HG03064 (cell line): ENCODE data around the gene CHM.
"Not testable (repeated sequence)": the region's sequence is repeated elsewhere in the genome, so short reads cannot be mapped to it uniquely, and the experiment has no call there.

Experiments
- ATAC-seq: cut with Tn5 transposase; IDR thresholded peaks from one replicate; pipeline ENCODE4 v1.9.1; 2021; ENCODE audit warnings: low read depth; ENCODE audit not compliant: unreplicated experiment

CHM gene

DNA sequence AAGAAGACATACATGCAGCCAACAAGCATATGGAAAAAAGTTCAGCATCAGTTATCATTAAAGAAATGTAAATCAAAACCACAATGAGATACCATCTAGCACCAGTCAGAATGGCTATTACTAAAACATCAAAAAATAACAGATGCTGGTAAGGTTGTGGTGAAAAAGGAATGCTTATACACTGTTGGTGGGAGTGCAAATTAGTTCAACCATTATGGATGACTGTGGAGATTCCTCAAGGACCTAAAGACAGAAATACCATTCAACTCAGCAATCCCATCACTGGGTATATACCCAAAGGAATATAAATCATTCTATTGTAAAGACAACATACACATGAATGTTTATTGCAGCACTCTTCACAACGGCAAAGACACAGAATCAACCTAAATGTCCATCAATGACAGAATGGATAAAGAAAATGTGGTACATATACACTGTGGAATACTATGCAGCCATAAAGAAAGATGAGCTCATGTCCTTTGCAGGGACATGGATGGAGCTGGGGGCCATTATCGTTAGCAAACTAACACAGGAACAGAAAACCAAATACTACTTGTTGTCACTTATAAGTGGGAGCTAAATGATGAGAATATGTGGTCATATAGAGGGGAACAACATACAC is 130.6 kb downstream of the CHM start:
- not testable (repeated sequence) for ATAC-seq

- ATAC-seq, result no peak
Measured at GRCh38 chrX:85914431-85914830, 132.9 kb downstream of the CHM start.

DNA sequence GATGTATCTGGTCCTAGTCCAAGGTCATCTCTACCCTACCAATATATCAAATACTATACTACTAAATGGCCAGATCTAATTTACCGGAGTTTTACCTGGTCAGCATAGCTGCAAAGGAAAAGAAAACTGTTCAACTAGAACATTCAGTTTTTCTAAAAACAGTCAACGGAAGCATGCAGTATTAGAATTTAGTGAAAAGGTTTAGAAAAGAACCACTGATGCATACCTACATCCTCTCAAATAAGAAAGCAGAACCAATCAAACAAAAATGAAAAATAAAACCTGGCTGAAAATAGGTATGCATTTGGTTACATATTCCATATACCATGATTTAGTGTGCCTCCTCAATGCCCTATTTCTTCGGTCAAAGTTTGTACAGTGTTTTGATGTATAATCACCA is 140.0 kb downstream of the CHM start:
- ATAC-seq, result no peak

DNA sequence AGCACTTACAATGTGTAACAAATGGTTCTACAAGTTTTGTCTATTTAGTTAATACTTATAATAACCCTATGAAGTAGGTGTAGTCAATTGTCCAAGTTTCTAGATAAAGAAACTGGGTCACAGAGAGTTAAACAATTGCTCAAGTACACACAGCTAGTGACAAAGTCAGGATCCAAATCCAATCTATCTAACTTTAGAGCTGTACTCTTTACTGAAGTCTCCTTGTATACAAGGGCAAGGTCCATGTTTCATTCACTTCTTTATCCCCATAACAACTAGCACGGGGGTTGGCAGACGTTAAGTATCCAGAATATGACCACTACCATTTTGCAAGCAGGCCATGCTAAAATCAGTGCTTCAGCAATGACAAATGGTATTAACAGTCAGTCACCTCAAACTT is 141.0 kb downstream of the CHM start:
- ATAC-seq, result no peak

DNA sequence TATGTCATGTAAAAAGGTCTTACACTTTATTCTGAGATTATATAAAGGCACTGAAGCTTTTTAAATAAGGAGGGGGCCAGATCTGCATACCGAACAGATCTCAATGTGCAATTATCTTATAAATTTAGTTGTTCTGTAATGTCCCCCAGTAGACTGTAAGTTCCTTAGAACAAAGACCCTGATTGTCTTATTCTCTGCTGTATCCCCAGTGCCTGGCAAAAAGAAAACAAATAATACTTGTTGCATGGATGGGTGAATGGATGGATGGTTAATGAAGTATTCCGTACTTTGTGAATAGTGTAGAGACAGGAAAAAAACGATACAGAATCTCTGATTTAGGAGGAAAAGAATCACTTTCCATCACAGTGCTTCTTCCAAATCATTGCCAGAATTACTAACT is 141.5 kb downstream of the CHM start:
- no peak for ATAC-seq

DNA sequence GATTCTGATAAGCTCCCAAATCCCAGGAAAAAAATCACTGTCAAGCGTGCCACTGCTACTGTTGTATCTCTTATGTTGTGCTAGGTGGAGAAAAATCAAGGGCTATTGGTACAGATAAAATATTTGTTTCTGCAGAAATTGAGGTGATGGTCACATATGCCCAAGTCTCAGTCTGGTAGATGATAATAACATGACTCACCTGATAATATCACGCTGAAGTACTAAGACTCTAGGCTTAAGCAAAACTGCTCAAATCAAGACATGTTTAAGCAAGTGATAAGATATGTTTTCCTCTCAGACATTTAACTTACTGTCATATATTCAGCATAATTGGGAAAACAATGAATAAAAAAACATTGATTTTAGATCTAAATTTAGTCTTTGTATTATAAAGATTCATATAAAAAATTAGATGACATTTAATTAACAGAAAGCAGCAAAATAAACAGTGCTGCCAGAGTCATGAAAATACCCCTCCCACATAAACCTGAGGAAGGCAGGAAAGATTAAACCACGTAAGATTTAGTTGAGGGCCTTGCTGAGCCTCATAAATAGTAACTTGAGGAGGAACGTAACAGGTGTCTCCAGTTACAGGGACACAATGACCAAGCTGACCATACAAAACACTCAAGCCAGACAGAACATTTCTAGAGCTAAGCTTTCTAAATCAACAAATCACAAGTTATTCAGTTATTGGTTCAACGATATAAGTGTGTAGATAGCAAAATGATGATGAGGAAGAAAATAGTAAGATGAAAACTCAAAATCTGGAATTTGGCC is 143.5 kb downstream of the CHM start:
- ATAC-seq, result no peak

GRCh38 chrX:85897362-85898126 is 149.8 kb downstream of the CHM start:
- no peak for ATAC-seq

DNA sequence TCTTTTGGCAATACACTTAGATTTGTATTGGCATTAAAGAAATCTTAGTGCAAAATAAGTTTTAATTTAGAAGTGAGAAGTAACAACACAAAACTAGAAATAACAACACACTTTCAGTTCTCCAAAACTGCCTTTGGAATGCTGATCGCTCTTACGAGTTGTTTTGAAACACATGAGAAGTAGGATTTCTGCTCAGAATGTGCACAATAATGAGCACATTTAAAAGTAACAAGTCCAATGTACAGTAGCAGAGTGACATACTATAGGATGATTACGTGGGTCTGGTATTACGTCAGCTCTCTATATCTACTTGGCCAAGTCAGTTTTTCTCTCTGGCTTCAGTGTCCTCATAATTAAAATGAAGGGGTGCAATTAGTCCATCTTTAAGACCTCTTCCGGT is 164.8 kb downstream of the CHM start:
- ATAC-seq, result no peak

DNA sequence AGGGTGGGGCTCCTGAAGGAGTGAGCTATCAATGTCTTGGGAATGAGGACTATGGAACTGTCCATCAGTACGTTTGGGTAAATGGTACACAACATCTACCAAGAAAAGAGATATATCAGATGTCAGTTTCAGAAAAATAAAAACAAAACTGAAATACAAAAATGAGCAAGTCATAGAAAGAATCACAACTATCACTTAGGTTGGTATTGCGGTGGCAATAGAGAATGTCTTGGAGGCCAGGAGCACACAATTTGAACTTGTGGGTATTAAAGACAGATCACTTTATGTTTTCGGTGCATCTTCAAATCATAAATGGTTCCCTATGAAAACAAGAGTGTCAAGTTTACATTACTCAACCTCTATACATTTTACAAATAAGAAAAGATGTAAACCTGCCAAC is 176.8 kb downstream of the CHM start:
- ATAC-seq, result no peak

DNA sequence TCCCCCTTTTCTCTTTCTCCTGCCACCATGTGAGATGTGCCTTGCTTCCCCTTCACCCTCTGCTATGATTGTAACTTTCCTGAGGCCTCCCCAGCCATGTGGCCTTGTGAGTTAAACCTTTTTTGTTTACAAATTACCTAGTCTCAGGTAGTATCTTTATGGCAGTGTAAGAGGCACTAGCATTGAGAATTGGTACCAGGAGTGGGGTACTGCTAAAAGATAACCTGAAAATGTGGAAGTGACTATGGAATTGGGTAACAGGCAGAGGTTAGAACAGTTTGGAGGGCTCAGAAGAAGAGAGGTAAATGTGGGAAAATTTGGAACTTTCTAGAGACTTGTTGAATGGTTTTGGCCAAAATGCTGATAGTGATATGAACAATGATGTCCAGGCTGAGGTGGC is 182.0 kb downstream of the CHM start:
- ATAC-seq, result no peak

GRCh38 chrX:85859426-85859825 is 187.9 kb downstream of the CHM start:
- ATAC-seq, result no peak

GRCh38 chrX:85851418-85851817 is 195.9 kb downstream of the CHM start:
- no peak for ATAC-seq

DNA sequence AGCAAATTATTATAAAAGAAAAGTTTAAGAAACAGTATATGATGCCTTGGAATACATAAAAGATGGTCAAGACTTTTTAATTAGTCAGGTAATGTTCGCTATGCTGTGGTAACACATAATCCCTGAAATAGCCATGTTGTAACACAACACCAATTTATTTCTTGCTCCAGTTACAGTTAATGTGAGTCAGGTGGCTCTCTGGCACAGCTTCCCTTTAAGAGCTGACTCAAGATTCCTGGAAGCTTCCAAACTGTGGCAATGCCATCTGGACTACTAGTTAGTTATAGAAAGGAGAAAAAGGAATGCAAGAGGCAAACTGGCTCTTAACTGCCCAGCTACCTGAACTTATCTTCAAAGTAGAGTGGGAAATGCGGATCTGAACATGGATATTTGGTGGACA is 210.5 kb downstream of the CHM start:
- ATAC-seq, result no peak

- ATAC-seq, result no peak
Measured at GRCh38 chrX:85828771-85829170, 218.6 kb downstream of the CHM start.

- ATAC-seq, result no peak
Measured at GRCh38 chrX:85815203-85815751, 232.1 kb downstream of the CHM start.
